GM12878 (cell line): Measurements from ENCODE around the gene SLC25A29. TPM values are rescaled to one million over a fixed set of nuclear protein-coding genes. Genes with fewer than 3 reads are reported as not detected.

ENCODE experiments used
- BCLAF1 ChIP-seq: fragments of 450-650 bp; IDR thresholded peaks from 2 replicates; pipeline ENCODE4 v1.6.1; 2017; ENCODE audit warnings: antibody characterized with exemption, mild to moderate bottlenecking, moderate library complexity
- BMI1 ChIP-seq: fragments of 450-650 bp; IDR thresholded peaks from 2 replicates; pipeline ENCODE4 v1.6.1; 2016; ENCODE audit warnings: mild to moderate bottlenecking, moderate library complexity, borderline replicate concordance
- CHD2 ChIP-seq: IDR thresholded peaks from 2 replicates; pipeline ENCODE4 v1.6.1; 2011; ENCODE audit warnings: low read depth, low read length, improper control_type of control experiment, borderline replicate concordance
- CHD4 ChIP-seq: fragments of 200-600 bp; sonication (generic); IDR thresholded peaks from 2 replicates; pipeline ENCODE4 v1.6.1; 2016; ENCODE audit warnings: mild to moderate bottlenecking
- EP300 ChIP-seq, 2 experiments: fragments of 150-350 bp in 1 of 2; IDR thresholded peaks; 2 replicates each; pipeline ENCODE4 v1.6.1; 2011 to 2012; ENCODE audit warnings: low read depth in 2 of 2, low read length in 2 of 2, borderline replicate concordance in 1 of 2, improper control_type of control experiment in 1 of 2, inconsistent platforms in 1 of 2; ENCODE audit not compliant: control insufficient read depth in 1 of 2
- ESRRA ChIP-seq: IDR thresholded peaks from 2 replicates; pipeline ENCODE4 v1.6.1; 2012; ENCODE audit warnings: mild to moderate bottlenecking, low read length, improper control_type of control experiment
- IKZF1 ChIP-seq: fragments of 450-650 bp; conservative IDR thresholded peaks from 2 replicates; pipeline ENCODE4 v1.6.1; 2017; ENCODE audit warnings: antibody characterized with exemption, mild to moderate bottlenecking
- MEF2B ChIP-seq: fragments of 450-650 bp; IDR thresholded peaks from 2 replicates; pipeline ENCODE4 v1.6.1; 2018; ENCODE audit warnings: mild to moderate bottlenecking, moderate library complexity; ENCODE audit not compliant: partially characterized antibody, poor library complexity, severe bottlenecking
- NFYA ChIP-seq: IDR thresholded peaks from 2 replicates; pipeline ENCODE4 v1.6.1; 2011; ENCODE audit warnings: low read depth, mild to moderate bottlenecking, low read length, improper control_type of control experiment, borderline replicate concordance
- NFYB ChIP-seq: IDR thresholded peaks from 2 replicates; pipeline ENCODE4 v1.6.1; 2011; ENCODE audit warnings: low read depth, mild to moderate bottlenecking, low read length, improper control_type of control experiment, moderate library complexity; ENCODE audit not compliant: insufficient read depth
- NR2C1 ChIP-seq: fragments of 450-650 bp; IDR thresholded peaks from 2 replicates; pipeline ENCODE4 v1.6.1; 2017; ENCODE audit warnings: antibody characterized with exemption, mild to moderate bottlenecking, moderate library complexity
- RAD21 ChIP-seq: IDR thresholded peaks from 2 replicates; pipeline ENCODE4 v1.6.1; 2011; ENCODE audit warnings: mild to moderate bottlenecking, low read depth, low read length, moderate library complexity; ENCODE audit not compliant: insufficient read depth
- RCOR1 ChIP-seq: conservative IDR thresholded peaks from 2 replicates; pipeline ENCODE4 v1.6.1; 2012; ENCODE audit warnings: low read depth, low read length, improper control_type of control experiment
- SMAD5 ChIP-seq: IDR thresholded peaks from 2 replicates; pipeline ENCODE4 v1.6.1; 2016; ENCODE audit warnings: antibody characterized with exemption, low read depth
- STAT1 ChIP-seq: fragments of 450-650 bp; conservative IDR thresholded peaks from 2 replicates; pipeline ENCODE4 v1.6.1; 2014; ENCODE audit warnings: antibody characterized with exemption, mild to moderate bottlenecking
- STAT3 ChIP-seq: IDR thresholded peaks from 2 replicates; pipeline ENCODE4 v1.6.1; 2011; ENCODE audit warnings: low read depth, low read length, improper control_type of control experiment
- SUPT20H ChIP-seq: IDR thresholded peaks from 2 replicates; pipeline ENCODE4 v1.6.1; 2011; ENCODE audit warnings: low read depth, mild to moderate bottlenecking, low read length, moderate library complexity, borderline replicate concordance; ENCODE audit not compliant: control insufficient read depth
- WRNIP1 ChIP-seq: IDR thresholded peaks from 2 replicates; pipeline ENCODE4 v1.6.1; 2011; ENCODE audit warnings: low read depth, low read length, improper control_type of control experiment, borderline replicate concordance
- ZBTB4 ChIP-seq: fragments of 450-650 bp; formaldehyde crosslinking; IDR thresholded peaks from 2 replicates; pipeline ENCODE4 v1.4.0; 2022; ENCODE audit warnings: mild to moderate bottlenecking, moderate library complexity
- polyA plus RNA-seq, 11 experiments: library from polyadenylated mRNA; depleted of rRNA in 4 of 11; unstranded in 6 of 11; stranded (reverse) in 5 of 11; fragments of >200 nt; fragmentation: Nextera tagmentation in 4 of 11; fragmentation: Illumina TruSeq in 1 of 11; extraction: Ambion mirVana in 4 of 11; extraction: Trizol in 1 of 11; gene quantifications; 1 replicate in 1 of 11; 2 replicates in 10 of 11; pipeline versions ENCODE4 v1.2.1 to v1.2.3, GENCODE V29; 2011 to 2016; ENCODE audit warnings: inconsistent platforms in 2 of 11, missing spikeins in 2 of 11, low read depth in 1 of 11
- total RNA-seq, 4 experiments: library from RNA; depleted of rRNA in 3 of 4; stranded (reverse); fragments of >200 nt in 3 of 4; fragmentation: Illumina TruSeq in 1 of 4; extraction: Trizol in 1 of 4; gene quantifications; 2 replicates each; pipeline versions ENCODE4 v1.2.1 to v1.2.3, GENCODE V29; 2013 to 2021
- TF ChIP-seq, protein P1 (sequence below): fragments of 450-650 bp; IDR thresholded peaks from 2 replicates; pipeline ENCODE4 v1.6.1; 2016; ENCODE audit warnings: mild to moderate bottlenecking
- TF ChIP-seq, protein P2 (sequence below): fragments of 450-650 bp; IDR thresholded peaks from 2 replicates; pipeline ENCODE4 v1.6.1; 2014; ENCODE audit warnings: mild to moderate bottlenecking

SLC25A29 gene
- total and polyA plus RNA-seq, 10 of the 15 experiments (the other 5 are each of a cell fraction or from before 2014, with no cell fraction given), result 0.42 to 13.3 (median 4.0) TPM; not detected in 1

DNA sequence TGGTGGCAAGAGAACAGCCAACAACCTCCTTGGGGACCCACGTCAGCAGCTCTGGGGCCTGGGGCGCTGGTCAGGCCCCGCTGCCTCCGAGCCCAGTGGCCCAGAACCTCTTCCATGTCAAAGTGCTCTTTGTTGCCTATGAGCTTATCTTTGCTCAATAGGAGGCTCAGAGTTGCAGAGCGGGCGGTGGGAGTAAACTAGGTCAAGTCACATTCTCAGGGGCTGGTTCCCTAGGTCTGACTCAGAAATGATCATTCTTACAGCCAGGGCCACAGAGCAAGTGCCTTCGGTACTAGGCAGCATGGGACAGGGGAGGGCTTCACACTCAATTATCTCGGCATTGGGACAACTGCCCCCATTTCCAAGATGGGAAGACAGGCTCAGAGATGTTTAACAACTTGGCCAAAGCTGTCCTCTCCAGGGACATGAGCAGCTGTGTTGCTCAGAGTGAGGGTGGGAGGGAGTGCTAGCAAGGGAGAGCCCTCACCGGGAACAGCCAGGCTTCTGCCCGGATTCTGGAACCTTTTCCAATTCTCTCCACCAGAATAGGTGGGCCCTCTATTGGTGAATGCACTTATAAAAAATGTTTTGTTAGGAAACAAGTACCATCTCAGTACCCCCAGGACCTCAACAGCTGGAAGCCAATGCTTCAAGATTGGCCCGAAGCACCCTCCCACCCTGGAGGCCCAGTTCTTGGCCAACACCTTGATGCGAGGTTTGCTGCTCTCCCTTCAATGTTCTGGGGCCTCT lies 11.9 kb downstream of the SLC25A29 start (continued):
- peak; percentile 98 for TF ChIP-seq MEF2B
- no peak for TF ChIP-seq CHD4
- TF ChIP-seq RAD21, result no peak
- TF ChIP-seq ESRRA, result no peak
- TF ChIP-seq IKZF1, result 0 out of 2 replicates have a peak, but pooled peaks have one; percentile 17
- no peak for TF ChIP-seq WRNIP1
- TF ChIP-seq BCLAF1, result no peak
- no peak for TF ChIP-seq CHD2
- no peak for TF ChIP-seq RCOR1
- TF ChIP-seq NR2C1, result peak; percentile 57
- no peak for TF ChIP-seq ZBTB4 (CRISPR knock-in tag)
- TF ChIP-seq STAT3, result no peak
- TF ChIP-seq SMAD5, result no peak
- no peak for TF ChIP-seq STAT1
- no peak for TF ChIP-seq BMI1
- no peak for TF ChIP-seq NFYA
- TF ChIP-seq, protein P1, sequence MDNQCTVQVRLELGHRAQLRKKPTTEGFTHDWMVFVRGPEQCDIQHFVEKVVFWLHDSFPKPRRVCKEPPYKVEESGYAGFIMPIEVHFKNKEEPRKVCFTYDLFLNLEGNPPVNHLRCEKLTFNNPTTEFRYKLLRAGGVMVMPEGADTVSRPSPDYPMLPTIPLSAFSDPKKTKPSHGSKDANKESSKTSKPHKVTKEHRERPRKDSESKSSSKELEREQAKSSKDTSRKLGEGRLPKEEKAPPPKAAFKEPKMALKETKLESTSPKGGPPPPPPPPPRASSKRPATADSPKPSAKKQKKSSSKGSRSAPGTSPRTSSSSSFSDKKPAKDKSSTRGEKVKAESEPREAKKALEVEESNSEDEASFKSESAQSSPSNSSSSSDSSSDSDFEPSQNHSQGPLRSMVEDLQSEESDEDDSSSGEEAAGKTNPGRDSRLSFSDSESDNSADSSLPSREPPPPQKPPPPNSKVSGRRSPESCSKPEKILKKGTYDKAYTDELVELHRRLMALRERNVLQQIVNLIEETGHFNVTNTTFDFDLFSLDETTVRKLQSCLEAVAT, result no peak
- TF ChIP-seq EP300 (IDR thresholded peaks at IDR 0.05; ENCODE audit: borderline replicate concordance in 1 of 2, control insufficient read depth in 1 of 2, low read depth in 2 of 2, low read length in 2 of 2), result no peak
- TF ChIP-seq, protein P2, sequence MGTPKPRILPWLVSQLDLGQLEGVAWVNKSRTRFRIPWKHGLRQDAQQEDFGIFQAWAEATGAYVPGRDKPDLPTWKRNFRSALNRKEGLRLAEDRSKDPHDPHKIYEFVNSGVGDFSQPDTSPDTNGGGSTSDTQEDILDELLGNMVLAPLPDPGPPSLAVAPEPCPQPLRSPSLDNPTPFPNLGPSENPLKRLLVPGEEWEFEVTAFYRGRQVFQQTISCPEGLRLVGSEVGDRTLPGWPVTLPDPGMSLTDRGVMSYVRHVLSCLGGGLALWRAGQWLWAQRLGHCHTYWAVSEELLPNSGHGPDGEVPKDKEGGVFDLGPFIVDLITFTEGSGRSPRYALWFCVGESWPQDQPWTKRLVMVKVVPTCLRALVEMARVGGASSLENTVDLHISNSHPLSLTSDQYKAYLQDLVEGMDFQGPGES, result no peak
- TF ChIP-seq SUPT20H, result no peak
- no peak for TF ChIP-seq NFYB
